HL-60 (cell line): ENCODE data around the gene EVI5.

Experiments used
- DNase-seq, 2 experiments: peaks; one replicate each; pipeline ENCODE4 v3.0.0-alpha.2; 2010 to 2020; ENCODE audit warnings: low read depth in 1 of 2, low spot score in 1 of 2
- H3K27ac ChIP-seq: fragments of 250-450 bp; sonication (Bioruptor Pico); replicated peaks from 2 replicates; pipeline ENCODE4 v1.5.1; 2020; ENCODE audit warnings: mild to moderate bottlenecking, moderate library complexity
- H3K27me3 ChIP-seq: fragments of 250-450 bp; sonication (Bioruptor Pico); 2 replicates; pipeline ENCODE4 v1.5.1; 2021; ENCODE audit warnings: mild to moderate bottlenecking, moderate library complexity; ENCODE audit not compliant: insufficient read depth, poor library complexity, severe bottlenecking
- H3K4me3 ChIP-seq: replicated peaks from 2 replicates; pipeline ENCODE4 v1.5.1; 2011; ENCODE audit warnings: mild to moderate bottlenecking, control low read depth, low read length; ENCODE audit not compliant: insufficient read depth
- GABPA ChIP-seq: IDR thresholded peaks from 2 replicates; pipeline ENCODE4 v1.6.1; 2012; ENCODE audit warnings: low read depth
- POLR2AphosphoS5 ChIP-seq: IDR thresholded peaks from 2 replicates; pipeline ENCODE4 v1.6.1; 2012; ENCODE audit warnings: low read depth
- SPI1 ChIP-seq: IDR thresholded peaks from 2 replicates; pipeline ENCODE4 v1.6.1; 2012; ENCODE audit warnings: low read depth, mild to moderate bottlenecking, borderline replicate concordance
- TF ChIP-seq, protein P1 (sequence below): IDR thresholded peaks from 2 replicates; pipeline ENCODE4 v1.6.1; 2012; ENCODE audit warnings: low read depth; ENCODE audit not compliant: insufficient replicate concordance
- TF ChIP-seq, protein P2 (sequence below): IDR thresholded peaks from one replicate; pipeline ENCODE4 v1.5.1; 2011; ENCODE audit warnings: low read length, control low read depth, inconsistent platforms; ENCODE audit not compliant: insufficient read depth

The EVI5 gene

DNA sequence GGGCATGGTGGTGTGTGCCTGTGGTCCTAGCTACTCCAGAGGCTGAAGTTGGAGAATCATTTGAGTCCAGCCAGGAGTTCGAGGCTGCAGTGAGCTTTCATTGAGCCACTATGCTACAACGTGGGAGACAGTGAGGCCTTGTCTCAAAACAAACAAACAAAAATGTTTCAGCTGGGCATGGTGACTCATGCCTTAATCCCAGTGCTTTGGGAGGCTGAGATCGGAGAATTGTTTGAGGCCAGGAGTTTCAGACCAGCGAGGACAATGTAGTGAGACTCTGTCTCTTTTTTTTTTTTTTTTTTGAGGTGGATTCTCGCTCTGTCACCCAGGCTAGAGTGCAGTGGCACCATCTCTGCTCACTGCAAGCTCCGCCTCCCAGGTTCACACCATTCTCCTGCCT lies 41.9 kb upstream of the EVI5 start:
- TF ChIP-seq SPI1: no peak
- TF ChIP-seq, protein P1, sequence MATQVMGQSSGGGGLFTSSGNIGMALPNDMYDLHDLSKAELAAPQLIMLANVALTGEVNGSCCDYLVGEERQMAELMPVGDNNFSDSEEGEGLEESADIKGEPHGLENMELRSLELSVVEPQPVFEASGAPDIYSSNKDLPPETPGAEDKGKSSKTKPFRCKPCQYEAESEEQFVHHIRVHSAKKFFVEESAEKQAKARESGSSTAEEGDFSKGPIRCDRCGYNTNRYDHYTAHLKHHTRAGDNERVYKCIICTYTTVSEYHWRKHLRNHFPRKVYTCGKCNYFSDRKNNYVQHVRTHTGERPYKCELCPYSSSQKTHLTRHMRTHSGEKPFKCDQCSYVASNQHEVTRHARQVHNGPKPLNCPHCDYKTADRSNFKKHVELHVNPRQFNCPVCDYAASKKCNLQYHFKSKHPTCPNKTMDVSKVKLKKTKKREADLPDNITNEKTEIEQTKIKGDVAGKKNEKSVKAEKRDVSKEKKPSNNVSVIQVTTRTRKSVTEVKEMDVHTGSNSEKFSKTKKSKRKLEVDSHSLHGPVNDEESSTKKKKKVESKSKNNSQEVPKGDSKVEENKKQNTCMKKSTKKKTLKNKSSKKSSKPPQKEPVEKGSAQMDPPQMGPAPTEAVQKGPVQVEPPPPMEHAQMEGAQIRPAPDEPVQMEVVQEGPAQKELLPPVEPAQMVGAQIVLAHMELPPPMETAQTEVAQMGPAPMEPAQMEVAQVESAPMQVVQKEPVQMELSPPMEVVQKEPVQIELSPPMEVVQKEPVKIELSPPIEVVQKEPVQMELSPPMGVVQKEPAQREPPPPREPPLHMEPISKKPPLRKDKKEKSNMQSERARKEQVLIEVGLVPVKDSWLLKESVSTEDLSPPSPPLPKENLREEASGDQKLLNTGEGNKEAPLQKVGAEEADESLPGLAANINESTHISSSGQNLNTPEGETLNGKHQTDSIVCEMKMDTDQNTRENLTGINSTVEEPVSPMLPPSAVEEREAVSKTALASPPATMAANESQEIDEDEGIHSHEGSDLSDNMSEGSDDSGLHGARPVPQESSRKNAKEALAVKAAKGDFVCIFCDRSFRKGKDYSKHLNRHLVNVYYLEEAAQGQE: no peak
- no peak for TF ChIP-seq GABPA
- no peaks in the 10 kb centered on the region for H3K27me3 ChIP-seq
- H3K4me3 ChIP-seq: no peak overlapping the region
- DNase-seq: no peak
- H3K27ac ChIP-seq: no peak overlapping the region

DNA sequence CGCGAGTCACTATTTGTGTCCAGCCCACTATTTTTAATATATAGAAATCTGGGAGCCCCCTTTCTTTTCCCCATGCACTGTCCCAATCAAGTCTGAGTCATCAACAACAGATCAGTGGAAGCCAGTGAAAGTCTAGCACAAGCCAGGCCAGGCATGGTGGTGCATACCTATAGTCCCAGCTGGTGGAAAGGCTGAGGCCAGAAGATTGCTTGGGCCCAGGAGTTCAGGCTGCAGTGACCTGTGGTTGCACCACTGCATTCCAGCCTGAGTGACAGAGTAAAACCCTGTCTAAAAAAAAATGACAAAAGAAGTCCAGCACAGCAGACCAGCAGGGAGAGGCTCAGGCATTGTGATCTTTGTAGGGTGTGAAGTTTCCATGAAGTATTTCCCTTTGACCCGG lies 38.0 kb upstream of the EVI5 start:
- TF ChIP-seq, protein P2, sequence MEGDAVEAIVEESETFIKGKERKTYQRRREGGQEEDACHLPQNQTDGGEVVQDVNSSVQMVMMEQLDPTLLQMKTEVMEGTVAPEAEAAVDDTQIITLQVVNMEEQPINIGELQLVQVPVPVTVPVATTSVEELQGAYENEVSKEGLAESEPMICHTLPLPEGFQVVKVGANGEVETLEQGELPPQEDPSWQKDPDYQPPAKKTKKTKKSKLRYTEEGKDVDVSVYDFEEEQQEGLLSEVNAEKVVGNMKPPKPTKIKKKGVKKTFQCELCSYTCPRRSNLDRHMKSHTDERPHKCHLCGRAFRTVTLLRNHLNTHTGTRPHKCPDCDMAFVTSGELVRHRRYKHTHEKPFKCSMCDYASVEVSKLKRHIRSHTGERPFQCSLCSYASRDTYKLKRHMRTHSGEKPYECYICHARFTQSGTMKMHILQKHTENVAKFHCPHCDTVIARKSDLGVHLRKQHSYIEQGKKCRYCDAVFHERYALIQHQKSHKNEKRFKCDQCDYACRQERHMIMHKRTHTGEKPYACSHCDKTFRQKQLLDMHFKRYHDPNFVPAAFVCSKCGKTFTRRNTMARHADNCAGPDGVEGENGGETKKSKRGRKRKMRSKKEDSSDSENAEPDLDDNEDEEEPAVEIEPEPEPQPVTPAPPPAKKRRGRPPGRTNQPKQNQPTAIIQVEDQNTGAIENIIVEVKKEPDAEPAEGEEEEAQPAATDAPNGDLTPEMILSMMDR: no peak
- TF ChIP-seq GABPA (no peak), SPI1 (no peak), POLR2AphosphoS5 (no peak)
- TF ChIP-seq, protein P1: no peak
- DNase-seq: no peak
- Histone ChIP-seq H3K4me3 (no peak overlapping the region), H3K27me3 (no peaks in the 10 kb centered on the region), H3K27ac (no peak overlapping the region)

GRCh38 chr1:92820551-92820950 lies 35.6 kb upstream of the EVI5 start:
- no peak for DNase-seq
- Histone ChIP-seq H3K27me3 (no peaks in the 10 kb centered on the region), H3K27ac (no peak overlapping the region), H3K4me3 (no peak overlapping the region)
- TF ChIP-seq, protein P2: no peak
- TF ChIP-seq SPI1: no peak
- TF ChIP-seq, protein P1: no peak
- no peak for TF ChIP-seq GABPA
- no peak for TF ChIP-seq POLR2AphosphoS5

DNA sequence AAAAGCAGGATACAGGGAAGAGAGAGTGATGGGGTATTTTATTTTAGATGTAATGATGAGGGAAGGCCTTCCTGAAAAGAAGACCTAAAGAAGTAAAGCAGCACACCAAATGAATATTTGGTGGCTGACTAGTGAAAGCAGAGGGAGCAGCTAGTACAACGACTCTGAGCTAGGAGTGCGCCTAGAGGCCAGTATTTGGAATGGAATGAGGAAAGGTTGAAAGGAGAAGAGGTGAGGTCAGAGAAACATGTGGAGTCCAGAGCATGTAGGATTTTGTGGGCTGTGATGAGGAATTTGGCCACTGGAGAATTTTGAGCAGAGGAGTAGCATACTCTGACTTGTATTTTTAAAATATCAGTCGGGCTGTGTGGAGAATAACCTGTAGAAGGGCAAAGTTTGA lies 35.1 kb upstream of the EVI5 start:
- TF ChIP-seq POLR2AphosphoS5: no peak
- TF ChIP-seq GABPA: no peak
- no peak for TF ChIP-seq SPI1
- TF ChIP-seq, protein P1: no peak
- TF ChIP-seq, protein P2: no peak
- H3K27me3 ChIP-seq: no peaks in the 10 kb centered on the region
- no peak overlapping the region for H3K4me3 ChIP-seq
- DNase-seq: no peak
- no peak overlapping the region for H3K27ac ChIP-seq
